Measurements from ENCODE around the gene NLGN3.

Gene NLGN3

DNA sequence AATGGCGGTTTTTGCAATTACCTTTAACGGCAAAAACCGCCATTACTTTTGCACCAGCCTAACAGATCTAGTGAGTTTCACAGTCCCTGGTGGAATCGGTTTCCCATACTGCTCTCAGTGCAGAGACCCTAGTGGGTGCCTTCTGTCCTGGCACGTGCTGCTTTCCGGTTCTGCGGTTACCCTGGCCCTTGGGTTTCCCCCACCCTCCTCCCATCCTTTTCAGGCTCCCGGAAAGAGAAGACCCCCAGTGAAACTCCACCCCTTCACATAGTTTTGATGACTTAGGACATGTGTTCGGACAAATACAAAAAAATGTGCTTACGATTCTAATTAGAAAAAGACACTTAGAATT, 36.9 kb downstream of the NLGN3 start:
- no peak overlapping the region for H2BK15ac ChIP-seq (replicated peaks; ENCODE audit: low read depth)
- H3K27me3 ChIP-seq (ENCODE audit: insufficient read depth, low read length, poor library complexity): no peaks in the 10 kb centered on the region
- no peak overlapping the region for H2AK5ac ChIP-seq (ENCODE audit: low read length)
- no peak overlapping the region for H2BK120ac ChIP-seq (ENCODE audit: low read depth, low read length)
- no peak overlapping the region for H3K23ac ChIP-seq (ENCODE audit: low read length)
- no peak overlapping the region for H2BK5ac ChIP-seq (ENCODE audit: low read length)
- peak overlapping the region; percentile 70 for H3K4ac ChIP-seq (ENCODE audit: low read depth, low read length)
- peaks cover 4% of the 10 kb centered on the region for H3K4me1 ChIP-seq (ENCODE audit: control insufficient read depth, low read depth, low read length)
- H3K4me2 ChIP-seq (ENCODE audit: low read length): peak overlapping the region; percentile 6
- H3K18ac ChIP-seq (ENCODE audit: low read length): peak overlapping the region; percentile 80
- no peaks in the 10 kb centered on the region for H3K79me2 ChIP-seq (ENCODE audit: control insufficient read depth, insufficient read depth, low read length)
- H3K56ac ChIP-seq (ENCODE audit: low read length): peak overlapping the region; percentile 76
- peak overlapping the region; percentile 86 for H3K27ac ChIP-seq (ENCODE audit: low read depth, low read length)
- no peak overlapping the region for H4K8ac ChIP-seq (ENCODE audit: low read depth, low read length)
- peak overlapping the region; percentile 22 for H3K4me3 ChIP-seq (ENCODE audit: low read length)
- no peak for DNase-seq
- H4K5ac ChIP-seq (ENCODE audit: low read length): no peak overlapping the region
- H3K36me3 ChIP-seq (ENCODE audit: control insufficient read depth, insufficient read depth, low read length): no peaks in the 10 kb centered on the region
- no CpG with 5 or more reads among the region's 10 CpGs for WGBS (ENCODE audit: extremely low coverage, insufficient coverage, low lambda C conversion rate)
- H3K79me1 ChIP-seq (ENCODE audit: low read length): no peaks in the 10 kb centered on the region
- peak overlapping the region; percentile 72 for H3K9ac ChIP-seq (ENCODE audit: low read length)

DNA sequence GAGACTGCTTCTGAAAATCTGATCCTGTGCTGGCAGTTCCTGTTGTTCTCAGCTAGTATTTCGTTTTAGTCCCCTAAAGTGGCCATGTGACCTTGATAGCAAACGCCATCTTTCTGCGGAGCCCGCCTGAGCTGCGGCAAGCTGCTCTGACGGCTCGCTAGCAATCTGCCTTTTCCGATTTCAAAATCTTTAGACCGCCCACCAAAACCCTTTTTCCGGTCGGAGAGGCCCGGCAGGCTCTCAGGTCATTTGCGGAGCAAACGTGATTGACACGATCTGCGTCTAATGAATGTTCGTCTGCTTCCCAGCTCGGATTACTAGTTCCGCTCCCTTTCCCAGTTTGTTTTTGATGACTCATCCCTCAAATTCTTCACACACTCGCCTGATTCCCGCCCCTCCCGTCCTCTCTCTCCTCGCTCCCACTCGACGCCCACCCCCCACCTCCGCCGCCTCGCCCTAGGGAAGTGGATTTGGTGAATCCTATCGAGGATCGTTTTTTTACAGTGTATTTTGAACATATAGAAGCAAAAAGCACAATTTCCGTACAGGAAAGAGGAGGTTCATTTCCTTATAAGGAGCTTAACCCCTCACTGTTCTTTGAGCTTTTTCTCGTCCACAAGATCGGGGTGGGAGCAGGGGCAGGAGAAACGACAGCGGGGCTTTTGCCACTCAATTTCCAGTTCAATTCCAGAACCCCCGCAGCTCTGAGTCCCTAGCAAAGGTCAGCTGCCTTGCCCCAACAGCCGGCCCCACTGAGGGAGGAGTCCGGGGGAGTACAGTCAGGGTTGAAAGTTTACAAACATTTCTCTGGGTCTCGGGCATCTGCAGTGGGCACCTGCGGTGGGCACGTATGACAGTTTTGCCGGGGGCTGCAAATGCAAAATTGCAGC, 37.5 kb downstream of the NLGN3 start:
- WGBS (ENCODE audit: extremely low coverage, insufficient coverage, low lambda C conversion rate): no CpG with 5 or more reads among the region's 42 CpGs
- no peak overlapping the region for H2AK5ac ChIP-seq (ENCODE audit: low read length)
- DNase-seq: peak; percentile 99

GRCh38 chrX:71182871-71183270, 38.2 kb downstream of the NLGN3 start:
- no peaks in the 10 kb centered on the region for H3K36me3 ChIP-seq (ENCODE audit: control insufficient read depth, insufficient read depth, low read length)

More for the DNA sequence above, 37.5 kb downstream of the NLGN3 start:
- Histone ChIP-seq H2BK120ac (ENCODE audit: low read depth, low read length) (peak overlapping the region; percentile 68), H3K4me3 (ENCODE audit: low read length) (peak overlapping the region; percentile 22), H4K5ac (ENCODE audit: low read length) (no peak overlapping the region), H3K4me1 (ENCODE audit: control insufficient read depth, low read depth, low read length) (peaks cover 4% of the 10 kb centered on the region), H3K27me3 (ENCODE audit: insufficient read depth, low read length, poor library complexity) (no peaks in the 10 kb centered on the region), H3K4me2 (ENCODE audit: low read length) (peak overlapping the region; percentile 6), H3K79me2 (ENCODE audit: control insufficient read depth, insufficient read depth, low read length) (no peaks in the 10 kb centered on the region), H3K36me3 (ENCODE audit: control insufficient read depth, insufficient read depth, low read length) (no peaks in the 10 kb centered on the region), H3K79me1 (ENCODE audit: low read length) (no peaks in the 10 kb centered on the region), H3K23ac (ENCODE audit: low read length) (no peak overlapping the region), H3K4ac (ENCODE audit: low read depth, low read length) (peak overlapping the region; percentile 59), H3K9ac (ENCODE audit: low read length) (peak overlapping the region; percentile 72), H4K8ac (ENCODE audit: low read depth, low read length) (no peak overlapping the region), H3K18ac (ENCODE audit: low read length) (peak overlapping the region; percentile 80), H2BK5ac (ENCODE audit: low read length) (no peak overlapping the region), H3K56ac (ENCODE audit: low read length) (peak overlapping the region; percentile 76), H3K27ac (ENCODE audit: low read depth, low read length) (peak overlapping the region; percentile 86), H2BK15ac (replicated peaks; ENCODE audit: low read depth) (peak overlapping the region; percentile 64)

DNA sequence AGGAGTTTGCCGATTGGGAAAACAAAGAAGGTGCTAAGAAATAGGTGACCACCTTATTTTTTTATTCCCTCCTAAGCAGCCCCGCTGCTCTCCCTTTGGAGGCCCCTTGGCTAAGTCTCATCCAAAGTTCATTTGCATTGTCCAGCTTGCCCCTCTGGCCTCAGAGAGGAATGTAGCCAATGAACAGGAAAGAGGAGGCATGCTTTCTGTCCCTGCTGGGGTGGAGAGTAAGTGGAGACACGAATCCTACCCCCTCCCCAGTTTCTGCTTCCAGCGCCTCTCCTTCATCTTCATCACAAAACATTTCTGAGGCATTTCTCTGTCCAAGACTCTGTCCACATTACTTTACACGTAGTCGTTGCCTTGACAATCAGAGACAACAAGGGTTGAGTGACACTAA, 38.7 kb downstream of the NLGN3 start:
- Histone ChIP-seq H3K79me1 (ENCODE audit: low read length) (no peaks in the 10 kb centered on the region), H4K5ac (ENCODE audit: low read length) (no peak overlapping the region), H3K36me3 (ENCODE audit: control insufficient read depth, insufficient read depth, low read length) (no peaks in the 10 kb centered on the region), H2BK120ac (ENCODE audit: low read depth, low read length) (no peak overlapping the region), H3K18ac (ENCODE audit: low read length) (peak overlapping the region; percentile 53), H4K8ac (ENCODE audit: low read depth, low read length) (no peak overlapping the region), H2BK5ac (ENCODE audit: low read length) (no peak overlapping the region), H3K4ac (ENCODE audit: low read depth, low read length) (no peak overlapping the region), H3K9ac (ENCODE audit: low read length) (peak overlapping the region; percentile 16), H3K27me3 (ENCODE audit: insufficient read depth, low read length, poor library complexity) (no peaks in the 10 kb centered on the region), H2BK15ac (replicated peaks; ENCODE audit: low read depth) (peak overlapping the region; percentile 64), H3K4me3 (ENCODE audit: low read length) (no peak overlapping the region), H3K56ac (ENCODE audit: low read length) (peak overlapping the region; percentile 76), H3K4me1 (ENCODE audit: control insufficient read depth, low read depth, low read length) (peaks cover 4% of the 10 kb centered on the region), H3K27ac (ENCODE audit: low read depth, low read length) (peak overlapping the region; percentile 68), H2AK5ac (ENCODE audit: low read length) (no peak overlapping the region), H3K79me2 (ENCODE audit: control insufficient read depth, insufficient read depth, low read length) (no peaks in the 10 kb centered on the region), H3K4me2 (ENCODE audit: low read length) (no peak overlapping the region), H3K23ac (ENCODE audit: low read length) (no peak overlapping the region)
- no peak for DNase-seq
- WGBS (ENCODE audit: extremely low coverage, insufficient coverage, low lambda C conversion rate): no CpG with 5 or more reads among the region's 6 CpGs

More at GRCh38 chrX:71182871-71183270, 38.2 kb downstream of the NLGN3 start:
- peak overlapping the region; percentile 68 for H2BK120ac ChIP-seq (ENCODE audit: low read depth, low read length)
- no peak overlapping the region for H3K4me3 ChIP-seq (ENCODE audit: low read length)
- peak overlapping the region; percentile 76 for H3K56ac ChIP-seq (ENCODE audit: low read length)
- H3K27ac ChIP-seq (ENCODE audit: low read depth, low read length): peak overlapping the region; percentile 68
- peak overlapping the region; percentile 41 for H2BK5ac ChIP-seq (ENCODE audit: low read length)
- peak overlapping the region; percentile 14 for H2AK5ac ChIP-seq (ENCODE audit: low read length)
- no peak overlapping the region for H4K8ac ChIP-seq (ENCODE audit: low read depth, low read length)
- no peak for DNase-seq
- H3K4me1 ChIP-seq (ENCODE audit: control insufficient read depth, low read depth, low read length): peaks cover 4% of the 10 kb centered on the region
- H2BK15ac ChIP-seq (replicated peaks; ENCODE audit: low read depth): peak overlapping the region; percentile 64
- H3K4ac ChIP-seq (ENCODE audit: low read depth, low read length): peak overlapping the region; percentile 59
- H3K18ac ChIP-seq (ENCODE audit: low read length): peak overlapping the region; percentile 53
- no peak overlapping the region for H4K5ac ChIP-seq (ENCODE audit: low read length)
- H3K79me2 ChIP-seq (ENCODE audit: control insufficient read depth, insufficient read depth, low read length): no peaks in the 10 kb centered on the region
- H3K79me1 ChIP-seq (ENCODE audit: low read length): no peaks in the 10 kb centered on the region
- no peak overlapping the region for H3K23ac ChIP-seq (ENCODE audit: low read length)
- peak overlapping the region; percentile 38 for H3K9ac ChIP-seq (ENCODE audit: low read length)
- WGBS (ENCODE audit: extremely low coverage, insufficient coverage, low lambda C conversion rate): no CpG with 5 or more reads among the region's 2 CpGs
- no peaks in the 10 kb centered on the region for H3K27me3 ChIP-seq (ENCODE audit: insufficient read depth, low read length, poor library complexity)
- H3K4me2 ChIP-seq (ENCODE audit: low read length): no peak overlapping the region

DNA sequence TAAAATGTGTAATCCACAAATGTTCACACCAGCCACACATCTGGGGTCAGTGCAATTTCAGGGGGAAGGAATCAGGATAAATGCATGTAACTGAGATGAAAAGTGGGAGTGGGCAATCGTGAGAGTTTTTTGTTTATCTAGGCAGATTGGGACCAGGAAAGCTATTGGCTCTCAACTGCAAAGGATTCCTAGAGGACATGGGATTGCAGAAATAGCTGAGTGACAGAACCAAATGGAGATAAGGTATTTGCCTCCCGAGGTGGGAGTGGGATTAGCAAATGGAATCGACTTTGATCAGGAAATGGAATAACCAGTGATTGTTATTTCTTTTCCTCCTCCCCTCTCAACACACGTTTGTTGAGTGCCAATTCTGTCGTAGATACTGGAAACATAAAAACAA, 39.5 kb downstream of the NLGN3 start:
- Histone ChIP-seq H4K8ac (ENCODE audit: low read depth, low read length) (no peak overlapping the region), H3K9ac (ENCODE audit: low read length) (no peak overlapping the region), H3K27me3 (ENCODE audit: insufficient read depth, low read length, poor library complexity) (no peaks in the 10 kb centered on the region), H3K4ac (ENCODE audit: low read depth, low read length) (no peak overlapping the region), H3K23ac (ENCODE audit: low read length) (no peak overlapping the region), H4K5ac (ENCODE audit: low read length) (no peak overlapping the region), H3K4me3 (ENCODE audit: low read length) (no peak overlapping the region), H3K4me1 (ENCODE audit: control insufficient read depth, low read depth, low read length) (peaks cover 4% of the 10 kb centered on the region), H3K79me1 (ENCODE audit: low read length) (no peaks in the 10 kb centered on the region), H2BK15ac (replicated peaks; ENCODE audit: low read depth) (no peak overlapping the region), H3K79me2 (ENCODE audit: control insufficient read depth, insufficient read depth, low read length) (no peaks in the 10 kb centered on the region), H3K18ac (ENCODE audit: low read length) (no peak overlapping the region), H2BK5ac (ENCODE audit: low read length) (no peak overlapping the region), H3K27ac (ENCODE audit: low read depth, low read length) (no peak overlapping the region), H3K4me2 (ENCODE audit: low read length) (no peak overlapping the region), H2BK120ac (ENCODE audit: low read depth, low read length) (no peak overlapping the region), H3K36me3 (ENCODE audit: control insufficient read depth, insufficient read depth, low read length) (no peaks in the 10 kb centered on the region), H3K56ac (ENCODE audit: low read length) (no peak overlapping the region), H2AK5ac (ENCODE audit: low read length) (no peak overlapping the region)
- no CpG with 5 or more reads among the region's 5 CpGs for WGBS (ENCODE audit: extremely low coverage, insufficient coverage, low lambda C conversion rate)
- DNase-seq: peak; percentile 51
